Breast epithelium (tissue), 3 donors: ENCODE data around the gene CD58.

ENCODE experiments used
- CTCF ChIP-seq, 3 donors: fragments of 450-650 bp; IDR thresholded peaks; one replicate each; pipeline ENCODE4 v1.5.1; 2016 to 2017; ENCODE audit warnings: antibody characterized with exemption in 3 of 3, mild to moderate bottlenecking in 3 of 3, moderate library complexity in 3 of 3
- POLR2A ChIP-seq: fragments of 450-650 bp; IDR thresholded peaks from one replicate; pipeline ENCODE4 v1.6.1; 2016; ENCODE audit warnings: antibody characterized with exemption, mild to moderate bottlenecking, moderate library complexity

DNA sequence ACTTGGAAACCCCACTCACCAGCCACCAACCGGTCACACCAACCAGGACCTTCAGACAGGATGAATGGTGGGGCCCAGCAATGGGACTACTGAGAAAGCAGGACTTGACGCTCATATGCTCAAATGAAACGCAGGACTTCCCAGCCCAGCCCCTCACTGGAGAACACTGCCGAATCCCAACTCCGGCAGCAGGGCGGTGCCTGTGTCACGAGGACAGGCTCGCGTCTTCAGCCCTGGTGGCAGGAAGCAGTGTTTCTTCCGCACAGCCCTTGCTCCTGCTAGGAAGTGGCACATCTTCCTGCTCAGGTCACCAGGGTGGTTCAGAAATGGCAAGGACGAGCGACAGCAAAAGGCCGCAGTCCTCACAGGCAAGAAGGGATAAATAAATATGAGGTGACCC, 38.9 kb downstream of the CD58 start:
- no peak for TF ChIP-seq CTCF (IDR thresholded peaks at IDR 0.05)
- no peak for TF ChIP-seq POLR2A
